Gastrocnemius medialis (tissue), 4 donors: Measurements from ENCODE around the gene SLC6A18. TPM values are rescaled to one million over a fixed set of nuclear protein-coding genes. Genes with fewer than 3 reads are reported as not detected.

Experiments used
- ATAC-seq, 2 donors: fragments of 150-250 bp; one replicate each; pipeline ENCODE4 v1.9.1; 2016
- DNase-seq, 2 donors: peaks; one replicate each; pipeline ENCODE4 v3.0.0-alpha.2; 2019
- H3K27ac ChIP-seq, 4 donors: fragments of 200-600 bp; sonication (generic); 1 replicate in 1 of 4; 2 replicates in 3 of 4; pipeline ENCODE4 v1.5.1; 2016 to 2018; ENCODE audit warnings: mild to moderate bottlenecking in 2 of 4, moderate library complexity in 1 of 4
- H3K27me3 ChIP-seq, 3 donors: fragments of 200-600 bp; sonication (generic) in 2 of 3; 1 replicate in 1 of 3; 2 replicates in 2 of 3; pipeline versions ENCODE4 v1.5.1 to v1.6.0; 2016 to 2019; ENCODE audit warnings: mild to moderate bottlenecking in 1 of 3, moderate library complexity in 1 of 3
- H3K36me3 ChIP-seq, 2 donors: fragments of 200-600 bp; sonication (generic) in 1 of 2; one replicate each; pipeline ENCODE4 v1.5.1; 2017 to 2018
- H3K4me1 ChIP-seq, 2 donors: fragments of 200-600 bp; sonication (generic) in 1 of 2; one replicate each; pipeline ENCODE4 v1.5.1; 2016 to 2017; ENCODE audit warnings: mild to moderate bottlenecking in 2 of 2
- H3K4me3 ChIP-seq, 4 donors: fragments of 200-600 bp; sonication (generic) in 3 of 4; 1 replicate in 1 of 4; 2 replicates in 3 of 4; pipeline ENCODE4 v1.5.1; 2016 to 2019; ENCODE audit warnings: mild to moderate bottlenecking in 2 of 4
- H3K9me3 ChIP-seq, 3 donors: fragments of 200-600 bp; sonication (generic) in 2 of 3; 1 replicate in 1 of 3; 2 replicates in 2 of 3; pipeline ENCODE4 v1.5.1; 2016 to 2019
- POLR2A ChIP-seq, 2 donors: fragments of 450-650 bp; IDR thresholded peaks; one replicate each; pipeline ENCODE4 v1.6.1; 2017; ENCODE audit warnings: antibody characterized with exemption in 2 of 2, mild to moderate bottlenecking in 2 of 2, moderate library complexity in 2 of 2
- in situ Hi-C, 4 donors: fragments of 200-750 bp; cut with MboI; loops; one replicate each; pipeline versions ENCODE4 v1.15.0 to v1.8.0; 2017; ENCODE audit warnings: low sequenced_read_pairs in 4 of 4
- intact Hi-C: fragments of 100-400 bp; cut with DNase I; formaldehyde crosslinking; loops from one replicate; pipeline ENCODE4 v1.15.1; 2023; ENCODE audit warnings: low total_unique reads
- total RNA-seq, 4 donors: library from RNA; depleted of rRNA; stranded (reverse); fragments of >200 nt; gene quantifications; one replicate each; pipeline versions ENCODE4 v1.1.0 to v1.2.3, GENCODE V29; 2016
- TF ChIP-seq, protein P1 (sequence below), 5 experiments: fragments of 450-650 bp in 3 of 5; fragments of 200-600 bp in 2 of 5; sonication (generic) in 2 of 5; IDR thresholded peaks in 4 of 5; conservative IDR thresholded peaks in 1 of 5; 1 replicate in 4 of 5; 2 replicates in 1 of 5; pipeline ENCODE4 v1.5.1; 2016 to 2019; ENCODE audit warnings: antibody characterized with exemption in 5 of 5, mild to moderate bottlenecking in 3 of 5, moderate library complexity in 3 of 5

The SLC6A18 gene
- total RNA-seq, 4 donors from 2014 or later, result not detected

DNA sequence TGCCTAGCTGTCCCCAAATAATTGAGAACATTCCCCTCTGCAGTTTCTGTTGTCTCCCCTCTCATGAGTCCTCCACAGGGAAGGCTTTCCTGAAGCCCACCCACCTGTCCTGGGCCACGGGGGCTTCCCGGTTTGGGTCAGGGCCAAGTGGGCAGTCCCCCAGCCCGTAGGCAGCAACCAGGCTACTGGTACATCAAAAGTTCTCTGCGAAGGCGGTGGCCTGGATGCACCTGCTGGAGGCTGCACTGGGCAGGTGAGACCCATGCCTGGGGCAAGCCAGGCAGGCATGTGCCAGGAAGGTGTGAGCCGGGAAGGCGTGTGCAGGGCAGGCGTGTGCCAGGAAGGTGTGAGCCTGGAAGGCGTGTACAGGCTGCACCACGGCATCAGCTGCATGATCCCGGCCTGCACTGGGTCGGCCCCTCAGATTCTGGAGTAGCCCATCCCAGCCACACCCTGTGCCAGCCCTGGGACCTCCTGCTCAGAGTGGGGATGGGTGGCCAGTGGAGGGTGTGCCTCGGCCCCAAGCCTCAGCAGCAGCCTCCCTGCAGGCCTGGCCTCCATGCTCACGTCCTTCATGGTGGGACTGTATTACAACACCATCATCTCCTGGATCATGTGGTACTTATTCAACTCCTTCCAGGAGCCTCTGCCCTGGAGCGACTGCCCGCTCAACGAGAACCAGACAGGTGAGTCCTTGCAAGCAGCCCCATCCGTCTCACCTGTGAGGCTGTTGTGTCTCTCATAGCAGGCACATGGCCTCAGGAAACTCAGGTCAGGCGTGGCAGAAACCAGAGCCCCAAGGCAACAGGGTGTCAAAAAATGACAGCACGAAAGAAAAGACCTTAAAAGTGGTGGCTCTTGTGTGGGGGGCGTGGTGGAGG lies 15.0 kb upstream of the SLC6A18 start:
- no peak overlapping the region for H3K4me3 ChIP-seq
- in situ Hi-C loops, result no loop called here
- H3K27ac ChIP-seq, result no peak overlapping the region
- H3K36me3 ChIP-seq, result no peaks in the 10 kb centered on the region
- TF ChIP-seq, protein P1, sequence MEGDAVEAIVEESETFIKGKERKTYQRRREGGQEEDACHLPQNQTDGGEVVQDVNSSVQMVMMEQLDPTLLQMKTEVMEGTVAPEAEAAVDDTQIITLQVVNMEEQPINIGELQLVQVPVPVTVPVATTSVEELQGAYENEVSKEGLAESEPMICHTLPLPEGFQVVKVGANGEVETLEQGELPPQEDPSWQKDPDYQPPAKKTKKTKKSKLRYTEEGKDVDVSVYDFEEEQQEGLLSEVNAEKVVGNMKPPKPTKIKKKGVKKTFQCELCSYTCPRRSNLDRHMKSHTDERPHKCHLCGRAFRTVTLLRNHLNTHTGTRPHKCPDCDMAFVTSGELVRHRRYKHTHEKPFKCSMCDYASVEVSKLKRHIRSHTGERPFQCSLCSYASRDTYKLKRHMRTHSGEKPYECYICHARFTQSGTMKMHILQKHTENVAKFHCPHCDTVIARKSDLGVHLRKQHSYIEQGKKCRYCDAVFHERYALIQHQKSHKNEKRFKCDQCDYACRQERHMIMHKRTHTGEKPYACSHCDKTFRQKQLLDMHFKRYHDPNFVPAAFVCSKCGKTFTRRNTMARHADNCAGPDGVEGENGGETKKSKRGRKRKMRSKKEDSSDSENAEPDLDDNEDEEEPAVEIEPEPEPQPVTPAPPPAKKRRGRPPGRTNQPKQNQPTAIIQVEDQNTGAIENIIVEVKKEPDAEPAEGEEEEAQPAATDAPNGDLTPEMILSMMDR (IDR thresholded peaks at IDR 0.05 in 4 of 5, conservative IDR thresholded peaks at IDR 0.05 in 1 of 5), result no peak
- TF ChIP-seq POLR2A (IDR thresholded peaks at IDR 0.05), result no peak
- DNase-seq (no peak), ATAC-seq (no peak)
- H3K27me3 ChIP-seq, result peaks cover 3 to 7% (median 6%) of the 10 kb centered on the region in 3 donors
- no peaks in the 10 kb centered on the region for H3K4me1 ChIP-seq
- intact Hi-C loops, result no loop called here
- no peaks in the 10 kb centered on the region for H3K9me3 ChIP-seq

DNA sequence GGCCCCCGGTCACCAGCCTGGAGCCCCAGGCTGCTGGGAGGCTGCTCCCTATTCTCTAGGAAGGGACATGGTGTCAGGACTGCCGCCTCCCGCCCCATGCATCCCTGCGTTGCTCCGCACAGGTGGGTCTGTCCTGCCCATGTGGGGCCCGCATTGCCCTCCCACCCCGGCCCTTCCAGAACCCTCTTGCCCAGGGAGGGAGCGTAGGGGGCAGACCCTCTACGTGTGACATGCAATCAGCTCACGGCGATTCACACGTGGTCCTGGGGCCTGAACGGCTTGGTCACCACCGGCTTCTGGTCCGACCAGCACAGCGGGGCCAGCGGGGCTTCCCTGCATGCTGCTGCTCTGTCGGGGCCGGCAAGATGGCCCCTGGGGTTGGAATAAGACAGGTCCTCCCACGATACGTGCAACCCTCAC lies 14.3 kb upstream of the SLC6A18 start:
- in situ Hi-C loops (no loop called here), intact Hi-C loops (no loop called here)
- Histone ChIP-seq H3K27me3 (peaks cover 3 to 7% (median 4%) of the 10 kb centered on the region in 3 donors), H3K9me3 (no peaks in the 10 kb centered on the region), H3K4me1 (no peaks in the 10 kb centered on the region), H3K27ac (no peak overlapping the region), H3K36me3 (no peaks in the 10 kb centered on the region), H3K4me3 (no peak overlapping the region)
- no peak for TF ChIP-seq POLR2A (IDR thresholded peaks at IDR 0.05)
- TF ChIP-seq, protein P1 (IDR thresholded peaks at IDR 0.05 in 4 of 5, conservative IDR thresholded peaks at IDR 0.05 in 1 of 5), result no peak
- ATAC-seq (no peak), DNase-seq (no peak)

DNA sequence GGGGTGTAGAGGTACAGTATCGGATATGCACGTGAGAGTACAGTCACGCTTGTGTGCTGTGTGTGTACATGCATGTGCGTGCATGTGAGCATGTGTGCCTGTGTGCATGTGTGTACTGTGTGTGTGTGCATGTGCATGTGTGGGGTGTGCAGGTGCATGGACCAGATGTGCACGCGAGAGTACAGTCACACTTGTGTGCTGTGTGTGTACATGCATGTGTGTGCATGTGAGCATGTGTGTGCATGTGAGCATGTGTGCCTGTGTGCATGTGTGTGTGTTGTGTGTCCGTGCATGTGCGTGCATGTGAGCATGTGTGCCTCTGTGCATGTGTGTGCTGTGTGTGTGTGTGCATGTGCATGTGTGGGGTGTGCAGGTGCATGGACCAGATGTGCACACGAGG lies 13.5 kb upstream of the SLC6A18 start:
- Histone ChIP-seq H3K27me3 (peaks cover 2 to 4% (median 3%) of the 10 kb centered on the region in 3 donors), H3K27ac (no peak overlapping the region), H3K9me3 (no peaks in the 10 kb centered on the region), H3K36me3 (no peaks in the 10 kb centered on the region), H3K4me1 (no peaks in the 10 kb centered on the region), H3K4me3 (no peak overlapping the region)
- ATAC-seq, result no peak
- DNase-seq, result no peak
- intact Hi-C loops, result no loop called here
- no peak for TF ChIP-seq POLR2A (IDR thresholded peaks at IDR 0.05)
- TF ChIP-seq, protein P1 (IDR thresholded peaks at IDR 0.05 in 4 of 5, conservative IDR thresholded peaks at IDR 0.05 in 1 of 5), result no peak
- in situ Hi-C loops, result no loop called here

DNA sequence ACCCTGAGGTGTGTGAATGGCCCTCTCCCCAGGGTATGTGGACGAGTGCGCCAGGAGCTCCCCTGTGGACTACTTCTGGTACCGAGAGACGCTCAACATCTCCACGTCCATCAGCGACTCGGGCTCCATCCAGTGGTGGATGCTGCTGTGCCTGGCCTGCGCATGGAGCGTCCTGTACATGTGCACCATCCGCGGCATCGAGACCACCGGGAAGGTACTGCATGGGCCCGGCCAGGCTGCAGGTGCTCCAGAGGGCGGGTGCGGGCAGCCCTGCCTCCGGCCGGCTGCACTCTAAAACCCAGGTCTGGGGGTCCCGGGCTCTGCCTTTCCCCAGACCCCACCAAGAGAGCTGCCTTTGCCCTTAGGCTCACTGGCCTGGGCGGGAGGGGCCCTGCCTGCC lies 12.9 kb upstream of the SLC6A18 start:
- intact Hi-C loops (no loop called here), in situ Hi-C loops (no loop called here)
- H3K4me1 ChIP-seq, result no peaks in the 10 kb centered on the region
- TF ChIP-seq, protein P1 (IDR thresholded peaks at IDR 0.05 in 4 of 5, conservative IDR thresholded peaks at IDR 0.05 in 1 of 5), result no peak
- no peak for TF ChIP-seq POLR2A (IDR thresholded peaks at IDR 0.05)
- no peaks in the 10 kb centered on the region for H3K9me3 ChIP-seq
- no peak for ATAC-seq
- no peak overlapping the region for H3K4me3 ChIP-seq
- no peak overlapping the region for H3K27ac ChIP-seq
- no peaks in the 10 kb centered on the region for H3K36me3 ChIP-seq
- H3K27me3 ChIP-seq, result peaks cover 2 to 3% (median 2%) of the 10 kb centered on the region in 3 donors
- DNase-seq, result no peak
